SH-SY5Y (cell line): Measurements from ENCODE around the gene GDPD4.

Source experiments
- GATA2 ChIP-seq: IDR thresholded peaks from 2 replicates; pipeline ENCODE4 v1.6.1; 2011; ENCODE audit warnings: mild to moderate bottlenecking, low read depth, low read length
- GATA3 ChIP-seq: IDR thresholded peaks from 2 replicates; pipeline ENCODE4 v1.6.1; 2011; ENCODE audit warnings: low read depth, mild to moderate bottlenecking, low read length, moderate library complexity

- TF ChIP-seq GATA3 (no peak), GATA2 (no peak)
Measured at GRCh38 chr11:77252555-77253270, 48.8 kb downstream of the GDPD4 start.
